GM23338 (cell line): Measurements from ENCODE around the gene GIGYF2.

ENCODE experiments used
- CREB1 ChIP-seq: fragments of 250-450 bp; sonication (Bioruptor Pico); IDR thresholded peaks from 2 replicates; pipeline ENCODE4 v1.5.0; 2020; ENCODE audit warnings: low read depth, mild to moderate bottlenecking, moderate library complexity
- CTCF ChIP-seq, 2 experiments: fragments of 200-600 bp in 1 of 2; sonication (generic) in 1 of 2; conservative IDR thresholded peaks; 2 replicates each; pipeline versions ENCODE4 v1.5.1 to v1.6.1; 2016 to 2017; ENCODE audit warnings: antibody characterized with exemption in 2 of 2, low read depth in 2 of 2, mild to moderate bottlenecking in 2 of 2, moderate library complexity in 1 of 2
- EZH2phosphoT487 ChIP-seq: fragments of 200-600 bp; sonication (generic); IDR thresholded peaks from one replicate; pipeline ENCODE4 v1.8.1; 2018; ENCODE audit warnings: antibody characterized with exemption; ENCODE audit not compliant: unreplicated experiment
- NANOG ChIP-seq: IDR thresholded peaks from 2 replicates; pipeline ENCODE4 v1.6.1; 2016; ENCODE audit warnings: antibody characterized with exemption, borderline replicate concordance

GRCh38 chr2:232699110-232699509, 2.0 kb downstream of the GIGYF2 start:
- TF ChIP-seq CTCF (conservative IDR thresholded peaks at IDR 0.05; ENCODE audit: low read depth in 2 of 2) (no peak), CREB1 (CRISPR knock-in tag) (no peak), NANOG (no peak), EZH2phosphoT487 (no peak)
